ENCODE results near the gene PPP2R3A.

GRCh38 chr3:135975053-135975452 is 9.5 kb downstream of the PPP2R3A start:
- TF ChIP-seq, protein P1, sequence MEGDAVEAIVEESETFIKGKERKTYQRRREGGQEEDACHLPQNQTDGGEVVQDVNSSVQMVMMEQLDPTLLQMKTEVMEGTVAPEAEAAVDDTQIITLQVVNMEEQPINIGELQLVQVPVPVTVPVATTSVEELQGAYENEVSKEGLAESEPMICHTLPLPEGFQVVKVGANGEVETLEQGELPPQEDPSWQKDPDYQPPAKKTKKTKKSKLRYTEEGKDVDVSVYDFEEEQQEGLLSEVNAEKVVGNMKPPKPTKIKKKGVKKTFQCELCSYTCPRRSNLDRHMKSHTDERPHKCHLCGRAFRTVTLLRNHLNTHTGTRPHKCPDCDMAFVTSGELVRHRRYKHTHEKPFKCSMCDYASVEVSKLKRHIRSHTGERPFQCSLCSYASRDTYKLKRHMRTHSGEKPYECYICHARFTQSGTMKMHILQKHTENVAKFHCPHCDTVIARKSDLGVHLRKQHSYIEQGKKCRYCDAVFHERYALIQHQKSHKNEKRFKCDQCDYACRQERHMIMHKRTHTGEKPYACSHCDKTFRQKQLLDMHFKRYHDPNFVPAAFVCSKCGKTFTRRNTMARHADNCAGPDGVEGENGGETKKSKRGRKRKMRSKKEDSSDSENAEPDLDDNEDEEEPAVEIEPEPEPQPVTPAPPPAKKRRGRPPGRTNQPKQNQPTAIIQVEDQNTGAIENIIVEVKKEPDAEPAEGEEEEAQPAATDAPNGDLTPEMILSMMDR (IDR thresholded peaks at IDR 0.05 in 4 of 5, conservative IDR thresholded peaks at IDR 0.05 in 1 of 5): no peak
- no peak for TF ChIP-seq POLR2A (IDR thresholded peaks at IDR 0.05)

All from gastrocnemius medialis (tissue), 4 donors.